NOMO-1 (cell line): Measurements from ENCODE around the gene BARX2.

Experiments used
- DNase-seq, 2 experiments: peaks; one replicate each; lab custom pipeline; 2025; ENCODE audit not compliant: unreplicated experiment in 2 of 2; lab: John Stamatoyannopoulos, UW

The BARX2 gene

GRCh38 chr11:129396454-129396853 lies 20.8 kb downstream of the BARX2 start:
- no peak for DNase-seq

GRCh38 chr11:129402206-129403171 lies 26.8 kb downstream of the BARX2 start:
- no peak for DNase-seq

- DNase-seq, result no peak
These were observed 29.1 kb downstream of the BARX2 start for GRCh38 chr11:129404731-129405130.

GRCh38 chr11:129408865-129409444 lies 33.3 kb downstream of the BARX2 start:
- no peak for DNase-seq

- DNase-seq, result no peak
These were observed 34.8 kb downstream of the BARX2 start for GRCh38 chr11:129410395-129410960.

- no peak for DNase-seq
These were observed 36.8 kb downstream of the BARX2 start for GRCh38 chr11:129412494-129412893.

- no peak for DNase-seq
These were observed 38.7 kb downstream of the BARX2 start for GRCh38 chr11:129414144-129414872.

GRCh38 chr11:129416080-129416820 lies 40.6 kb downstream of the BARX2 start:
- no peak for DNase-seq

- no peak for DNase-seq
These were observed 41.8 kb downstream of the BARX2 start for GRCh38 chr11:129417458-129417857.

GRCh38 chr11:129418039-129418438 lies 42.4 kb downstream of the BARX2 start:
- DNase-seq, result no peak

- no peak for DNase-seq
These were observed 43.7 kb downstream of the BARX2 start for GRCh38 chr11:129419386-129419785.

GRCh38 chr11:129423426-129423825 lies 47.8 kb downstream of the BARX2 start:
- DNase-seq, result no peak

- no peak for DNase-seq
These were observed 49.6 kb downstream of the BARX2 start for GRCh38 chr11:129425214-129425613.

- no peak for DNase-seq
These were observed 50.4 kb downstream of the BARX2 start for GRCh38 chr11:129426038-129426437.

- no peak for DNase-seq
These were observed 51.1 kb downstream of the BARX2 start for GRCh38 chr11:129426776-129427175.

GRCh38 chr11:129427376-129427775 lies 51.7 kb downstream of the BARX2 start:
- no peak for DNase-seq

- DNase-seq, result no peak
These were observed 52.3 kb downstream of the BARX2 start for GRCh38 chr11:129427816-129428406.

GRCh38 chr11:129428557-129428956 lies 52.9 kb downstream of the BARX2 start:
- no peak for DNase-seq

- no peak for DNase-seq
These were observed 59.2 kb downstream of the BARX2 start for GRCh38 chr11:129434641-129435498.
